B cell (primary cell): ENCODE measurements around the gene FMOD.

ENCODE experiments used
- CTCF ChIP-seq: fragments of 200-600 bp; IDR thresholded peaks from one replicate; pipeline ENCODE4 v1.8.0; 2022; ENCODE audit warnings: antibody characterized with exemption, mild to moderate bottlenecking
- EZH2 ChIP-seq: IDR thresholded peaks from 2 replicates; pipeline ENCODE4 v1.6.1; 2012; ENCODE audit warnings: borderline replicate concordance, low read depth, mild to moderate bottlenecking, moderate library complexity, low read length; ENCODE audit not compliant: insufficient read depth, poor library complexity, severe bottlenecking

- no peak for TF ChIP-seq CTCF
- no peak for TF ChIP-seq EZH2
Observed at GRCh38 chr1:203367057-203367456, 16.1 kb upstream of the FMOD start.
